ENCODE measurements around the gene MAMDC2. TPM values are rescaled to one million over a fixed set of nuclear protein-coding genes. Genes with fewer than 3 reads are reported as not detected.

The MAMDC2 gene
- total RNA-seq, 4 donors from 2014 or later, result 15.8 to 19.6 (median 18.4) TPM

- Histone ChIP-seq H3K27ac (no peak overlapping the region), H3K36me3 (no peaks in the 10 kb centered on the region), H3K27me3 (no peaks in the 10 kb centered on the region), H3K9me3 (no peaks in the 10 kb centered on the region), H3K4me3 (replicated peaks in 1 of 3) (no peak overlapping the region), H3K4me1 (peaks cover 14 to 29% of the 10 kb centered on the region in 2 donors)
- TF ChIP-seq, protein P1, sequence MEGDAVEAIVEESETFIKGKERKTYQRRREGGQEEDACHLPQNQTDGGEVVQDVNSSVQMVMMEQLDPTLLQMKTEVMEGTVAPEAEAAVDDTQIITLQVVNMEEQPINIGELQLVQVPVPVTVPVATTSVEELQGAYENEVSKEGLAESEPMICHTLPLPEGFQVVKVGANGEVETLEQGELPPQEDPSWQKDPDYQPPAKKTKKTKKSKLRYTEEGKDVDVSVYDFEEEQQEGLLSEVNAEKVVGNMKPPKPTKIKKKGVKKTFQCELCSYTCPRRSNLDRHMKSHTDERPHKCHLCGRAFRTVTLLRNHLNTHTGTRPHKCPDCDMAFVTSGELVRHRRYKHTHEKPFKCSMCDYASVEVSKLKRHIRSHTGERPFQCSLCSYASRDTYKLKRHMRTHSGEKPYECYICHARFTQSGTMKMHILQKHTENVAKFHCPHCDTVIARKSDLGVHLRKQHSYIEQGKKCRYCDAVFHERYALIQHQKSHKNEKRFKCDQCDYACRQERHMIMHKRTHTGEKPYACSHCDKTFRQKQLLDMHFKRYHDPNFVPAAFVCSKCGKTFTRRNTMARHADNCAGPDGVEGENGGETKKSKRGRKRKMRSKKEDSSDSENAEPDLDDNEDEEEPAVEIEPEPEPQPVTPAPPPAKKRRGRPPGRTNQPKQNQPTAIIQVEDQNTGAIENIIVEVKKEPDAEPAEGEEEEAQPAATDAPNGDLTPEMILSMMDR (IDR thresholded peaks at IDR 0.05), result no peak
- no peak for TF ChIP-seq POLR2A (IDR thresholded peaks at IDR 0.05)
- 51 to 61% methylated on average over 3 of the region's 3 CpGs for WGBS, 2 donors
- no peak for DNase-seq
- intact Hi-C loops (cut with DNase I), result no loop called here
Observed at GRCh38 chr9:70076678-70077077, 33.0 kb downstream of the MAMDC2 start.

GRCh38 chr9:70079417-70080037 is 35.9 kb downstream of the MAMDC2 start:
- Histone ChIP-seq H3K36me3 (no peaks in the 10 kb centered on the region), H3K4me3 (replicated peaks in 1 of 3) (no peak overlapping the region), H3K9me3 (no peaks in the 10 kb centered on the region), H3K4me1 (peaks cover 17 to 33% of the 10 kb centered on the region in 2 donors), H3K27me3 (no peaks in the 10 kb centered on the region), H3K27ac (no peak overlapping the region)
- no peak for TF ChIP-seq POLR2A (IDR thresholded peaks at IDR 0.05)
- TF ChIP-seq, protein P1 (IDR thresholded peaks at IDR 0.05), result no peak
- 61 to 63% methylated on average over 2 of the region's 2 CpGs for WGBS, 2 donors
- DNase-seq, result no peak
- intact Hi-C loops (cut with DNase I), result no loop called here

DNA sequence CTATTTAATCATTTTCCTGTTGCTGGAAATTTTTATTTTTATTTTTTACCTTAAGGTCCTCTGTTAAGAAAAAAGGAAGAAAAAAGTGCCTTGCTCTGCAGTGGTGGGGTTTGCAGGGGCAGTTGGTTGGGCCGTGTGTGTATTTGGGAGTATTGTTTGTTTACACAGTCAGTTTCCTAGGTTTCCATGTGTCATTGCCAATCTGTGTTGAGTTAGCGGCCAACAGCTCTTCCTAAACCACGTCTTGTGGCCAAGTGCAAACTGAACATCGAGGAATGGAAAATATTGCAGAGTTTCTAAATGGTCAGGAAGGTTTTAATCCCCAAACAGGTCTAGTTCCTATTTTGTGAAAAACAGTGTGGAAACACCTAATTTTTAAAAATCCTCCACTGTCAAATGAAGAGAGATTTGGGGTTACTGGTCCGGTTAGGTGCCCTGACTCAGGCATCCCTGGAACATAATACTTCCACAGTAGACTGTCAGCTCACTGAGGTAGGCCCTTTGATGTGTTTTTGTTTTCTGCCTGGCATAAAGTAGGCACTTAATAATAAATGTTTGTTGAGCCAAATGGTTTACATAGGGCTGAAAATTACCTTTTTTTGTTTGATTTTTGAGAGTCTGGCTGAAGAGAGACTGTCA is 37.0 kb downstream of the MAMDC2 start:
- Histone ChIP-seq H3K4me1 (peaks cover 17 to 31% of the 10 kb centered on the region in 2 donors), H3K9me3 (no peaks in the 10 kb centered on the region), H3K4me3 (replicated peaks in 1 of 3) (no peak overlapping the region), H3K36me3 (no peaks in the 10 kb centered on the region), H3K27ac (peak overlapping the region; percentile 1 to 56 (median 9)), H3K27me3 (no peaks in the 10 kb centered on the region)
- DNase-seq, result no peak
- intact Hi-C loops (cut with DNase I), result no loop called here
- WGBS, 2 donors, result 28 to 39% methylated on average over 5 of the region's 5 CpGs
- TF ChIP-seq, protein P1 (IDR thresholded peaks at IDR 0.05), result no peak
- no peak for TF ChIP-seq POLR2A (IDR thresholded peaks at IDR 0.05)

GRCh38 chr9:70081120-70081495 is 37.5 kb downstream of the MAMDC2 start:
- intact Hi-C loops (cut with DNase I), result no loop called here

More at GRCh38 chr9:70081120-70081495, 37.5 kb downstream of the MAMDC2 start:
- 15 to 16% methylated on average over 1 of the region's 1 CpG for WGBS, 2 donors
- Histone ChIP-seq H3K27ac (peak overlapping the region; percentile 1 to 56 (median 9)), H3K4me1 (peaks cover 21 to 35% of the 10 kb centered on the region in 2 donors), H3K4me3 (replicated peaks in 1 of 3) (no peak overlapping the region), H3K27me3 (no peaks in the 10 kb centered on the region), H3K36me3 (no peaks in the 10 kb centered on the region), H3K9me3 (no peaks in the 10 kb centered on the region)
- no peak for TF ChIP-seq POLR2A (IDR thresholded peaks at IDR 0.05)
- TF ChIP-seq, protein P1 (IDR thresholded peaks at IDR 0.05), result no peak
- no peak for DNase-seq

All from thyroid gland (tissue), 4 donors.